Measurements from ENCODE around the gene WNT8B. TPM values are rescaled to one million over a fixed set of nuclear protein-coding genes. Genes with fewer than 3 reads are reported as not detected.
A peak's percentile ranks its signal among the peaks of the same experiment; 100 is the strongest.

The WNT8B gene
- total RNA-seq, 1 experiment from 2014 or later: not detected

DNA sequence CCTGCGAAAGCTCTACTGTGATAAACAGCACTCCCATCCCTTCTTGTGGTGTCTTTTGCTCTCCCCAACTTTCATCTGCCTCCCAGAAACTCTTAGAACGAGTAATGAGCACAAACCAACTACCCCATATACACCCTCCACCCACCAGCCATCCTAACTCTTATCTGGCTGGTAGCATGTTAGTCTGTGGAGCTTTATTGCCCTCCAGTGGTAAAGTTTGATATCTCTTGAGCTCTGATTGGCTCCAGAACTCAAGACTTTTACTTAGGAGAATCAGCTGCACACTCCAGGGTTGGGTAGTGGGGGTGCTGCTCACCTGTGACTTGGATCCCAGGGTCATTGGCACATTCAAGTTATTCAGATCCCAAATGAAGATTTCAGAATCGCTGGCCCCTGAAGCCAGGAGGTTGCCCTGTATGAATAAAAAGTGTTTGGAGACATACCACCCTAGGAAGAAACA is 45.9 kb downstream of the WNT8B start:
- in situ Hi-C loops (cut with HindIII; ENCODE audit: low pct_unique_long_range_greater_than_20kb, low sequenced_read_pairs): no loop called here
- peak; percentile 30 for DNase-seq (ENCODE audit: low read depth)

- in situ Hi-C loops (cut with HindIII; ENCODE audit: low pct_unique_long_range_greater_than_20kb, low sequenced_read_pairs): no loop called here
- no peak for DNase-seq (ENCODE audit: low read depth)
These were observed 46.5 kb downstream of the WNT8B start for GRCh38 chr10:100509241-100509840.

DNA sequence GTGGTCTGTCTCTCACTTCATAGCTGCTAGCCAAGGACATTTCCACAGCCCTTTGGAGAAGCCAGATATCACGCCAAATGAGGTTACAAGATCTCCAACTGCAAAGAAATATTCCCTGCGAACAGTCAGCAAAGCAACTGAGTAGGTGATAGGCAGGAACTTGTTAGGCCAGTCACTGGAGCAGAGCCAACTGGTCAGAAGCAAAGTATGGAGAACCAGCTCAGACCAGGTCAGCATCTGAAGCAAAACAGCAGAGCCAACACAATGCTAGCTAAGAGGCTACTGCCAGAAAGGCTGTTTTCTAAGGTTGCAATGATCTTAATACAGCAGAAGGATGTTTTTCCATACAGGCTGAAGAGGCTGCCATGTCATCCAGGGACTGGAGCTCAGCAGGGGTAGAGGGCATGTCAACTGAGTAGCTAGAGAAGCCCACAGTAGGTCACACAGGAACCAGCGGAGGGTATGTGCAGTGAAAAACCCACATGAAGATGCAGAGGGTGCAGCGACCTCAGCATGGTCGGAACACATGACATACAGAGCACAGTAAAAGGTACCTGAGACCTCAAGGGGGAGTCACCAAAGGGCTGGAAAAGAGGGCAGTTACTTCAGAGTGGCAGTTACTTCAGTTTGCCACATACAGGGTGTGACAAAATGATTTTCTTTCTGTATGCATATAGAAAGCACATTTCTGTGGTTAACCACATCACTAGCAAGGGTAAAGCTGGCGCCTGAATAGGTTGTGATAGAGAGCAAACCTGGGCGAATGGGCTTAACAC is 47.9 kb downstream of the WNT8B start:
- DNase-seq (ENCODE audit: low read depth): no peak
- in situ Hi-C loops (cut with HindIII; ENCODE audit: low pct_unique_long_range_greater_than_20kb, low sequenced_read_pairs): no loop called here

GRCh38 chr10:100515612-100516011 is 52.8 kb downstream of the WNT8B start:
- in situ Hi-C loops (cut with HindIII; ENCODE audit: low pct_unique_long_range_greater_than_20kb, low sequenced_read_pairs): no loop called here
- no peak for DNase-seq (ENCODE audit: low read depth)

DNA sequence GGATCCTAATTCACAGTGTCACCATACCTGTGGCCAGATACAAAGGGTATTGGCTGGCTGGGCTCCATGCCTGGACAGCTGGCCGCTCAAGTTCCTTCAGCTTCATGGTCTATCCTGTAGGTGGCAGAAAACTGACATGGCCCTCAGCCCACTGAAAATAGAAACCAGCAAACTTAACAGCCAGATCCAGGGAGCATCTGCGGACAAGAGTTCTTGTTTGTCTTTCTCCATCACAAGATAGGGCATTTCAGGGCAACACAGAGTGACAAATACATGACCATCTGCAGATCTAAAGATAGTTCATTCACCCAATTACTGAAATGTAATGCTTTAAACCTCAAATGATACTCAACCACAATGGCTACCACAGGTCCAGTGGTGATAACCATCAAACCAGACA is 54.0 kb downstream of the WNT8B start:
- in situ Hi-C loops (cut with HindIII; ENCODE audit: low pct_unique_long_range_greater_than_20kb, low sequenced_read_pairs): no loop called here
- no peak for DNase-seq (ENCODE audit: low read depth)

- peak; percentile 48 for DNase-seq (ENCODE audit: low read depth)
- in situ Hi-C loops (cut with HindIII; ENCODE audit: low pct_unique_long_range_greater_than_20kb, low sequenced_read_pairs): no loop called here
These were observed 56.0 kb downstream of the WNT8B start for GRCh38 chr10:100518761-100519241.

DNA sequence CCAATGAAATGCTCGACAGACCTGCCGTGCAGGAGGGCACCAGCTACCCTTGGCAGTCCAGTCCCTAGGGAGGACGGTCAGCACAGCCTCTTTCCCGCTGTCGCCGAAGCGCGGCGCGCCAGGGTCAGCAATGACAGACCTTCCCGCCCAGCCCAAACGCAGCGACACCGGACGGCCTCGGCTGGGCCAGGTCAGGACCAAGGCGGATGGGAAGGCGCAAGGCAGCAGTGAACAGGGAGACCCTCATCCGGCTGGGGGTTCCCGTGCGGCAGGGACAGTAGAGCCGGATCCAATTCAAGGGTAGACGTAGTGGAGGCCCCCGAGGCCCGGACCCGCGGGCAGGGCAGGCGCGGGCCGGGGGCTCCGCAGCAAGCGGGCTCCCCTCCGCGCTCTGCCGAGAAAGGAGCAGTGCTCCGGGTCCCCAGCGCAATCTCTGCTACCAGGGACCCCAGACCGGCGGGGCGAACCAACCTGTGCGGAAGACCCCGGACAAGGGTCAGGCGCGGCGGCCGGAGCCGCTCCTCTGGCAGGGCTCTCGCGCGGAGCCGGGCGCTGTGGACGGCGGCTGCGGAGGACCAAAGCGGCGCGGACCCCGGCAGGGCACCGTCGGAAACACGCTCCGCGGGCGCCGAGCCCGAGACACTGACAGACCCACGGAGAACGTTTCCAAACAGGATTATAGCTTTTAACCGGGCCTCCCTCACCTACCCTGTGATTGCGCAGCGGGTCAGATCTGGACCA is 56.7 kb downstream of the WNT8B start, which contains the start of gene SEC31B:
SEC31B (minus strand) TSS at position 551 of the 741 bp plus-strand sequence. CDS start 2,909 bp downstream, outside the sequence.
- in situ Hi-C loops (cut with HindIII; ENCODE audit: low pct_unique_long_range_greater_than_20kb, low sequenced_read_pairs): no loop called here
- no peak for DNase-seq (ENCODE audit: low read depth)

GRCh38 chr10:100520811-100521210 is 58.0 kb downstream of the WNT8B start:
- no peak for DNase-seq (ENCODE audit: low read depth)
- in situ Hi-C loops (cut with HindIII; ENCODE audit: low pct_unique_long_range_greater_than_20kb, low sequenced_read_pairs): no loop called here

DNA sequence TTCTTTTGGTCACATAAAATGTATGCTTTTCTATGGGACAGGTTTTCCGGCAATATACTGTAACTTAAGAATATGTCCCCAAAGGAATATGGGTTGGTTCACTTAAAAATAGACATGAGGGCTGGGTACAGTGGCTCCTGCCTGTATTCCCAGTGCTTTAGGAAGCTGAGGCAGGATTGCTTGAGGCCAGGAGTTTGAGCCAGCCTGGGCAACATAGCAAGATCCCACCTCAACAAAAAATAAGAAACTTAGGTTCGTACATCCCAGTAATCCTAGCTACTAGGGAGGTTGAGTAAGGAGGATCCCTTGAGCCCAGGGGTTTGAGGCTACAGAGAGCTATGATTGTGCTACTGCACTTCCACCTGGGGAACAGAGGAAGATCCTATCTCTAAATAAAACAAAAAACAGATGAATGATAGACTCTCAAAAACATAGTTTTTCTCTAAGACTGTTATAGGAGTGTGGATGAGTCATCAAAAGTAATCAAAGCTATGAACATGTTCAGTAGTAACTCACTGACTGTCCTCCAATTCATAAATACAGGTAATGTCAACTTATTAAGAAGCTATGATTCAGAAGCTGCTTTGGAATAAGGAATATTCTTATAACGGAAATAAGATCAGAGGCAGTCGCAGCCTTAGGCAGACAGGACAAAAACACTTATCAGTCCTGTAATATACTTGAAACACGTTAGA is 59.4 kb downstream of the WNT8B start:
- DNase-seq (ENCODE audit: low read depth): no peak
- in situ Hi-C loops (cut with HindIII; ENCODE audit: low pct_unique_long_range_greater_than_20kb, low sequenced_read_pairs): no loop called here

- no peak for DNase-seq (ENCODE audit: low read depth)
- in situ Hi-C loops (cut with HindIII; ENCODE audit: low pct_unique_long_range_greater_than_20kb, low sequenced_read_pairs): no loop called here
These were observed 60.1 kb downstream of the WNT8B start for GRCh38 chr10:100522945-100523344.

GRCh38 chr10:100524206-100524605 is 61.4 kb downstream of the WNT8B start:
- in situ Hi-C loops (cut with HindIII; ENCODE audit: low pct_unique_long_range_greater_than_20kb, low sequenced_read_pairs): no loop called here
- no peak for DNase-seq (ENCODE audit: low read depth)

GRCh38 chr10:100524638-100525037 is 61.8 kb downstream of the WNT8B start:
- no peak for DNase-seq (ENCODE audit: low read depth)

GRCh38 chr10:100528123-100528886 is 65.5 kb downstream of the WNT8B start:
- DNase-seq (ENCODE audit: low read depth): no peak
- in situ Hi-C loops (cut with HindIII; ENCODE audit: low pct_unique_long_range_greater_than_20kb, low sequenced_read_pairs): no loop called here

More at GRCh38 chr10:100524638-100525037, 61.8 kb downstream of the WNT8B start:
- in situ Hi-C loops (cut with HindIII; ENCODE audit: low pct_unique_long_range_greater_than_20kb, low sequenced_read_pairs): no loop called here

DNA sequence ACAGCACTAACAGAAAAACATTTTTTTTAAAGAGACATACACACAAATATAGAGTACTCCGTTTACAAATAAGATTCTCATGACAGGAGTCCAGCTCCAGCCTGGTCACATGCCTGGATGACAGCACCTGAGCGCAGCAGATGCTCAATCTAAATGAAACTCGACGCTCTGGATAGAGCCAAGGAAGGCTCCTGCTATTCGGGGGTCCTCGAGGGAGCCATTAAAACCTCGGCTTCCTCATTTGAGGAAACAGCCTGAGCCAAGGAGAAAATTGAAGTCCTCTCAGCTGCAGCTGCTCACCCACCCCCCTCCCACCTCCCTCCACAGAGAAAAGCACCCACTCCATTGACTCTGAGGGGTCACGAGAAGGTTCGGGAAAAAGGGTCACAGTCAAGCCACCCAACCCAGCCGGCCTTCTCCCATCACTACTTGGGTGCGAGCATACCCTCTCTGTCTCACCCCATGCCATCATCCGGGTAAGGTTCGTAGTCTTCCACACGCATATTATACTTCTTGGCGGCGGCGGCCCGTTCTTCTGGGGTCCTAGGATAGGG is 66.2 kb downstream of the WNT8B start:
- DNase-seq (ENCODE audit: low read depth): no peak

GRCh38 chr10:100529475-100530298 is 66.9 kb downstream of the WNT8B start, which contains the start of gene NDUFB8:
Gene NDUFB8 (minus strand): TSS chr10:100529871. CDS start chr10:100529851, 20 bp downstream.
- in situ Hi-C loops (cut with HindIII; ENCODE audit: low pct_unique_long_range_greater_than_20kb, low sequenced_read_pairs): no loop called here
- peak; percentile 71 for DNase-seq (ENCODE audit: low read depth)

More for the DNA sequence above, 66.2 kb downstream of the WNT8B start:
- in situ Hi-C loops (cut with HindIII; ENCODE audit: low pct_unique_long_range_greater_than_20kb, low sequenced_read_pairs): no loop called here

DNA sequence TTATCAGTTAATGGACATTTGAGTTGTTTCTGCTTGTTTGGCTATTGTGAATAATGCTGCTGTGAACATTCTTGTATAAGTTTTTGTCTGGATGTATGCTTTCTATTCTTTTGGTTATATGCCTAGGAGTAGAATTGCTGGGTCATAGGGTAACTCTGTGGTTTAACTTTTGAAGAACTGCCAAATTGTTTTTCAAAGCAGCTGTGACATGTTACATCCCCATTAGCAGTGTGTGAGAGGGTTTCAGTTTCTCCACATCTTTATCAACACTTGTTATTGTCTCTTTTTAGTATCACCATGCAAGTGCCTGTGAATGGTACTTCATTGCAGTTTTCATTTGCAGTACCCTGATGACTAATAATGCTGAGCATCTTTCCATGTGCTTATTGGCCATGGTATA is 69.0 kb downstream of the WNT8B start:
- in situ Hi-C loops (cut with HindIII; ENCODE audit: low pct_unique_long_range_greater_than_20kb, low sequenced_read_pairs): no loop called here

More for the DNA sequence above, 69.0 kb downstream of the WNT8B start:
- DNase-seq (ENCODE audit: low read depth): no peak
